ENCODE results near the gene MITF. TPM values are rescaled to one million over a fixed set of nuclear protein-coding genes. Genes with fewer than 3 reads are reported as not detected.
"Not testable (repeated sequence)": the region's sequence is repeated elsewhere in the genome, so short reads cannot be mapped to it uniquely, and the experiment has no call there.

The MITF gene
- total and polyA plus RNA-seq, 2 donors (not counting 1 experiment from before 2014, with no cell fraction given), result 0.10 TPM; not detected in 1

DNA sequence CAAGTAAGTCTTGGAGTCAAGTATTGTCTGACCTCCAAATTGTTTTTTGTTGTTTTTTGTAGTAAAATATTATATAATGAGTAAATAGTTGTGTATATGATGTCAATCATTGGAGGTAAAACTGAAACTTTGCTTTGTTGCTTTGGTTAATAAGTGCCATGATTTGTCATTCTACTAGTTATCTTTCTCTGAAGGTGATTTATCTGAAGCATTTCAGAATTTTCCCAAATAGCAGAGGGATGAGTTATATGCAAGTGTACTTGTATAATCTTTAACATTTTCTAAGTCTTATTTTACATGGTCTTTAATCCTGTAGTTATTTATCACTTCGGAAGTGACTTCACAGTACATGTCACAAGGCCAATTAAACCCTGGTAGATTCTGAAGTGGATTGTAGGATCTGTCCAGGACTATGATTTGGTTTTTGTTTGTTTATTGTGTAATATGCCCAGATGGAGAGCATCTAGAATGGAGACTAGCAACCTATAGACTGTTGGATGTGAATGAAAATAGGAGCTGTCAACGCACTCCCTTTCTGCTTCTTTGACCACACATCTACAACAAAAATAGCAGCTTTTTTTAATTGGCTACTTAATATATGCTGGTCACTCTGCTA lies 167.2 kb downstream of the MITF start:
- WGBS (ENCODE audit: insufficient coverage), result no CpG with 5 or more reads among the region's 2 CpGs
- H3K9me3 ChIP-seq (ENCODE audit: control extremely low read depth in 1 of 3, control insufficient read depth in 2 of 3, insufficient read depth in 1 of 3, low read length in 2 of 3), result peaks cover 0 to 12% (median 0%) of the 10 kb centered on the region in 3 donors
- intact Hi-C loops (cut with micrococcal nuclease), result no loop called here
- ATAC-seq (ENCODE audit: low read depth) (no peak), DNase-seq (no peak)
- H3K27ac Mint-ChIP-seq, result no peak overlapping the region
- ChIA-PET CTCF (no interaction called here), POLR2A (no interaction called here)
- no peaks in the 10 kb centered on the region for H4K20me1 ChIP-seq (ENCODE audit: control insufficient read depth, insufficient read depth, low read length, poor library complexity, severe bottlenecking)
- H3K4me1 Mint-ChIP-seq, result no peaks in the 10 kb centered on the region
- no peaks in the 10 kb centered on the region for H3K79me2 ChIP-seq (ENCODE audit: control insufficient read depth, insufficient read depth, low read length)
- no peaks in the 10 kb centered on the region for H3K27me3 ChIP-seq (replicated peaks in 1 of 4; ENCODE audit: control extremely low read depth in 1 of 4, control insufficient read depth in 3 of 4, insufficient read depth in 4 of 4, low read length in 3 of 4)
- no peak overlapping the region for H3K9ac ChIP-seq (ENCODE audit: low read length)
- no peak overlapping the region for H3K4me2 ChIP-seq (replicated peaks; ENCODE audit: low read depth, low read length, poor library complexity, severe bottlenecking)
- TF ChIP-seq, protein P1, sequence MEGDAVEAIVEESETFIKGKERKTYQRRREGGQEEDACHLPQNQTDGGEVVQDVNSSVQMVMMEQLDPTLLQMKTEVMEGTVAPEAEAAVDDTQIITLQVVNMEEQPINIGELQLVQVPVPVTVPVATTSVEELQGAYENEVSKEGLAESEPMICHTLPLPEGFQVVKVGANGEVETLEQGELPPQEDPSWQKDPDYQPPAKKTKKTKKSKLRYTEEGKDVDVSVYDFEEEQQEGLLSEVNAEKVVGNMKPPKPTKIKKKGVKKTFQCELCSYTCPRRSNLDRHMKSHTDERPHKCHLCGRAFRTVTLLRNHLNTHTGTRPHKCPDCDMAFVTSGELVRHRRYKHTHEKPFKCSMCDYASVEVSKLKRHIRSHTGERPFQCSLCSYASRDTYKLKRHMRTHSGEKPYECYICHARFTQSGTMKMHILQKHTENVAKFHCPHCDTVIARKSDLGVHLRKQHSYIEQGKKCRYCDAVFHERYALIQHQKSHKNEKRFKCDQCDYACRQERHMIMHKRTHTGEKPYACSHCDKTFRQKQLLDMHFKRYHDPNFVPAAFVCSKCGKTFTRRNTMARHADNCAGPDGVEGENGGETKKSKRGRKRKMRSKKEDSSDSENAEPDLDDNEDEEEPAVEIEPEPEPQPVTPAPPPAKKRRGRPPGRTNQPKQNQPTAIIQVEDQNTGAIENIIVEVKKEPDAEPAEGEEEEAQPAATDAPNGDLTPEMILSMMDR (IDR thresholded peaks at IDR 0.05), result no peak
- no peak for TF ChIP-seq EZH2 (IDR thresholded peaks at IDR 0.05; ENCODE audit: borderline replicate concordance, insufficient read depth, low read depth, low read length, poor library complexity, severe bottlenecking)
- H2AFZ ChIP-seq (ENCODE audit: insufficient read depth, low read depth, low read length, poor library complexity, severe bottlenecking), result no peak overlapping the region
- H3K4me3 Mint-ChIP-seq, result no peak overlapping the region
- H3K36me3 ChIP-seq (replicated peaks in 1 of 2; ENCODE audit: control extremely low read depth in 1 of 2, control insufficient read depth in 1 of 2, extremely low read depth in 1 of 2, insufficient read depth in 2 of 2, low read length in 1 of 2), result no peaks in the 10 kb centered on the region
- no peaks in the 10 kb centered on the region for H3K4me1 ChIP-seq (ENCODE audit: control insufficient read depth in 2 of 2, insufficient read depth in 2 of 2, low read length in 2 of 2)
- no peak overlapping the region for H3K27ac ChIP-seq (ENCODE audit: low read length in 2 of 2)
- peaks cover 2% of the 10 kb centered on the region for H3K9me3 Mint-ChIP-seq (ENCODE audit: insufficient read depth)
- no peak overlapping the region for H3K4me3 ChIP-seq (ENCODE audit: control extremely low read depth in 1 of 5, extremely low read depth in 1 of 5, insufficient read depth in 1 of 5, low read depth in 2 of 5, low read length in 4 of 5)
- H3K27me3 Mint-ChIP-seq, result no peaks in the 10 kb centered on the region

DNA sequence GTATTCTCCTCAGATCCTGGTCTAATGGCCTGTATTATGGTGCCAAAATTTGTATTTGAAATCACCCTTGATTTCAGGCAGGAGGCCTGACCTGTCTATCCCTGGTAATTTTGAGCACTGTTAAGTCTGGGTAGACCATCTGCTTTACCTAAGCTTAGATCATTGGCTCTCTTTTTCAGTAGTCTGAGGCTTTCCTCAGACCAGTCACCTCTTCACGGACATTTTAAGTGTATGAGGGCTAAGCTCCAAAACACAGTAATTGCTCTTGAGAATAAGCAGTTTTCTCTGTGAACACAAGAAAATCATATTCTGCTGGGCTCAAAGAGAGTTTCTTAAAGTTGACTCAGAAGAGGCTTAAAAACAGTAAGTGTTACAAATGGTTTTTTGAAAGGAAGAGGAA lies 168.3 kb downstream of the MITF start:
- WGBS (ENCODE audit: insufficient coverage), result 100% methylated on average over 1 of the region's 1 CpG
- H3K4me2 ChIP-seq (replicated peaks; ENCODE audit: low read depth, low read length, poor library complexity, severe bottlenecking), result no peak overlapping the region
- DNase-seq (no peak), ATAC-seq (ENCODE audit: low read depth) (no peak)
- H3K9ac ChIP-seq (ENCODE audit: low read length), result no peak overlapping the region
- ChIA-PET POLR2A (no interaction called here), CTCF (no interaction called here)
- H3K9me3 ChIP-seq (ENCODE audit: control extremely low read depth in 1 of 3, control insufficient read depth in 2 of 3, insufficient read depth in 1 of 3, low read length in 2 of 3), result peaks cover 0 to 12% (median 1%) of the 10 kb centered on the region in 3 donors
- H2AFZ ChIP-seq (ENCODE audit: insufficient read depth, low read depth, low read length, poor library complexity, severe bottlenecking), result no peak overlapping the region
- no peaks in the 10 kb centered on the region for H3K4me1 ChIP-seq (ENCODE audit: control insufficient read depth in 2 of 2, insufficient read depth in 2 of 2, low read length in 2 of 2)
- TF ChIP-seq, protein P1 (IDR thresholded peaks at IDR 0.05), result no peak
- TF ChIP-seq EZH2 (IDR thresholded peaks at IDR 0.05; ENCODE audit: borderline replicate concordance, insufficient read depth, low read depth, low read length, poor library complexity, severe bottlenecking), result no peak
- H3K27me3 Mint-ChIP-seq, result no peaks in the 10 kb centered on the region
- no peaks in the 10 kb centered on the region for H3K79me2 ChIP-seq (ENCODE audit: control insufficient read depth, insufficient read depth, low read length)
- no peak overlapping the region for H3K27ac ChIP-seq (ENCODE audit: low read length in 2 of 2)
- peaks cover 2% of the 10 kb centered on the region for H3K9me3 Mint-ChIP-seq (ENCODE audit: insufficient read depth)
- H3K4me1 Mint-ChIP-seq, result no peaks in the 10 kb centered on the region
- no peaks in the 10 kb centered on the region for H4K20me1 ChIP-seq (ENCODE audit: control insufficient read depth, insufficient read depth, low read length, poor library complexity, severe bottlenecking)
- H3K27ac Mint-ChIP-seq, result no peak overlapping the region
- intact Hi-C loops (cut with micrococcal nuclease), result no loop called here
- no peaks in the 10 kb centered on the region for H3K36me3 ChIP-seq (replicated peaks in 1 of 2; ENCODE audit: control extremely low read depth in 1 of 2, control insufficient read depth in 1 of 2, extremely low read depth in 1 of 2, insufficient read depth in 2 of 2, low read length in 1 of 2)
- H3K27me3 ChIP-seq (replicated peaks in 1 of 4; ENCODE audit: control extremely low read depth in 1 of 4, control insufficient read depth in 3 of 4, insufficient read depth in 4 of 4, low read length in 3 of 4), result no peaks in the 10 kb centered on the region
- H3K4me3 ChIP-seq (ENCODE audit: control extremely low read depth in 1 of 5, extremely low read depth in 1 of 5, insufficient read depth in 1 of 5, low read depth in 2 of 5, low read length in 4 of 5), result no peak overlapping the region
- no peak overlapping the region for H3K4me3 Mint-ChIP-seq

DNA sequence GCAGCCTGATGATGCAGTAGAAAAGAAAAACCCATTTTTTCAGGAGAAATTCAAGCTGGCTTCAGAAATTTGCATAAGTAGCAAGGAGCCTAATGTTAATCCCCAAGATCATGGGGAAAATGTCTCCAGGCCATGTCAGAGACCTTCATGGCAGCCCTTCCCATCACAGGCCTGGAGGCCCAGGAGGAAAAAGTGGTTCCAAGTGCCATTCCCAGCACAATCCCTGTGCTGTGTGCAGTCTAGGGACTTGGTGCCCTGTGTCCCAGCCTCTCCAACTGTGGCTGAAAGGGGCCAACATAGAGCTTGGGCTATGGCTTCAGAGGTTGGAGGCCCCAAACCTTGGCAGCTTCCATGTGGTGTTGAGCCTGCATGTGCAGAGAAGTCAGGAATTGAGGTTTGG lies 170.6 kb downstream of the MITF start:
- CTCF ChIA-PET; H3K79me2 ChIP-seq (ENCODE audit: control insufficient read depth, insufficient read depth, low read length); H4K20me1 ChIP-seq (ENCODE audit: control insufficient read depth, insufficient read depth, low read length, poor library complexity, severe bottlenecking); POLR2A ChIA-PET; H3K27me3 ChIP-seq (replicated peaks in 1 of 4; ENCODE audit: control extremely low read depth in 1 of 4, control insufficient read depth in 3 of 4, insufficient read depth in 4 of 4, low read length in 3 of 4); H2AFZ ChIP-seq (ENCODE audit: insufficient read depth, low read depth, low read length, poor library complexity, severe bottlenecking); H3K4me2 ChIP-seq (replicated peaks; ENCODE audit: low read depth, low read length, poor library complexity, severe bottlenecking); H3K9me3 Mint-ChIP-seq (ENCODE audit: insufficient read depth); H3K9ac ChIP-seq (ENCODE audit: low read length); H3K4me1 ChIP-seq (ENCODE audit: control insufficient read depth in 2 of 2, insufficient read depth in 2 of 2, low read length in 2 of 2); H3K4me3 ChIP-seq (ENCODE audit: control extremely low read depth in 1 of 5, extremely low read depth in 1 of 5, insufficient read depth in 1 of 5, low read depth in 2 of 5, low read length in 4 of 5); DNase-seq; H3K27me3 Mint-ChIP-seq; H3K27ac Mint-ChIP-seq; intact Hi-C loops (cut with micrococcal nuclease); H3K36me3 ChIP-seq (replicated peaks in 1 of 2; ENCODE audit: control extremely low read depth in 1 of 2, control insufficient read depth in 1 of 2, extremely low read depth in 1 of 2, insufficient read depth in 2 of 2, low read length in 1 of 2); H3K4me1 Mint-ChIP-seq; ATAC-seq (ENCODE audit: low read depth); H3K27ac ChIP-seq (ENCODE audit: low read length in 2 of 2); H3K4me3 Mint-ChIP-seq: not testable (repeated sequence)
- H3K9me3 ChIP-seq (ENCODE audit: control extremely low read depth in 1 of 3, control insufficient read depth in 2 of 3, insufficient read depth in 1 of 3, low read length in 2 of 3), result peaks cover 0 to 12% (median 1%) of the 10 kb centered on the region in 3 donors
